IMR-90 (cell line): ENCODE data around the gene HEPHL1. TPM values are rescaled to one million over a fixed set of nuclear protein-coding genes. Genes with fewer than 3 reads are reported as not detected.
"Not testable (repeated sequence)": the region's sequence is repeated elsewhere in the genome, so short reads cannot be mapped to it uniquely, and the experiment has no call there.

Experiments
- ATAC-seq: fragments of 200-7000 bp; cut with Tn5 transposase; 2 replicates; pipeline ENCODE4 v1.9.1; 2020; ENCODE audit warnings: low read depth, mild to moderate bottlenecking, moderate library complexity
- BruUV-seq: library from RNA; stranded (reverse); fragments of 400-500 nt; replicated peaks from 2 replicates; lab custom pipeline; 2021; lab: Mats Ljungman, UMichigan
- CTCF ChIA-PET: fragments of 300-600 bp; formaldehyde crosslinking; extraction: SDS; loops from one replicate; lab custom pipeline; 2021; ENCODE audit warnings: antibody characterized with exemption; lab: Yijun Ruan, JAX
- POLR2A ChIA-PET: fragments of 300-600 bp; sonication (Branson Sonifier 250); formaldehyde crosslinking; loops from one replicate; lab custom pipeline; 2022; ENCODE audit warnings: antibody characterized with exemption; ENCODE audit not compliant: unreplicated experiment; lab: Charles Lee
- DNase-seq: peaks from one replicate; pipeline ENCODE4 v3.0.0; 2013
- H2AFZ ChIP-seq: replicated peaks from 2 replicates; pipeline ENCODE3; 2013; ENCODE audit warnings: low read length, mild to moderate bottlenecking; ENCODE audit not compliant: poor library complexity
- H2AK5ac ChIP-seq: 2 replicates; pipeline ENCODE4 v1.6.1; 2013; ENCODE audit warnings: low read depth, low read length, inconsistent platforms
- H2AK9ac ChIP-seq: replicated peaks from 2 replicates; pipeline ENCODE3; 2013; ENCODE audit warnings: mild to moderate bottlenecking, low read depth, low read length, moderate library complexity; ENCODE audit not compliant: poor library complexity
- H2BK120ac ChIP-seq: 2 replicates; pipeline ENCODE4 v1.6.1; 2013; ENCODE audit warnings: low read depth, low read length, inconsistent platforms
- H2BK15ac ChIP-seq: 3 replicates; pipeline ENCODE4 v1.6.1; 2013; ENCODE audit warnings: low read depth, low read length, inconsistent platforms
- H2BK20ac ChIP-seq: 2 replicates; pipeline ENCODE4 v1.6.1; 2013; ENCODE audit warnings: low read depth, mild to moderate bottlenecking, inconsistent platforms, low read length, moderate library complexity
- H2BK5ac ChIP-seq: 2 replicates; pipeline ENCODE4 v1.6.1; 2013; ENCODE audit warnings: mild to moderate bottlenecking, low read depth, low read length, inconsistent platforms; ENCODE audit not compliant: poor library complexity, severe bottlenecking
- H3K14ac ChIP-seq: replicated peaks from 2 replicates; pipeline ENCODE4 v1.6.1; 2013; ENCODE audit warnings: low read depth, low read length, inconsistent platforms
- H3K18ac ChIP-seq: 2 replicates; pipeline ENCODE4 v1.6.1; 2013; ENCODE audit warnings: low read depth, low read length, control low read depth
- H3K23ac ChIP-seq: 2 replicates; pipeline ENCODE4 v1.6.1; 2013; ENCODE audit warnings: low read depth, low read length, inconsistent platforms
- H3K27ac ChIP-seq: 2 replicates; pipeline ENCODE4 v1.5.1; 2013; ENCODE audit warnings: mild to moderate bottlenecking, control low read depth, low read length; ENCODE audit not compliant: insufficient read depth
- H3K27me3 ChIP-seq: 2 replicates; pipeline ENCODE4 v1.6.1; 2013; ENCODE audit warnings: low read length; ENCODE audit not compliant: control insufficient read depth, insufficient read depth
- H3K36me3 ChIP-seq: 2 replicates; pipeline ENCODE4 v1.6.1; 2013; ENCODE audit warnings: low read length, mixed read lengths; ENCODE audit not compliant: control insufficient read depth, insufficient read depth
- H3K4ac ChIP-seq: 2 replicates; pipeline ENCODE4 v1.6.1; 2013; ENCODE audit warnings: low read depth, low read length, inconsistent platforms
- H3K4me1 ChIP-seq: 2 replicates; pipeline ENCODE4 v1.6.1; 2013; ENCODE audit warnings: low read length, mixed read lengths; ENCODE audit not compliant: control insufficient read depth, insufficient read depth
- H3K4me2 ChIP-seq: 2 replicates; pipeline ENCODE4 v1.6.1; 2013; ENCODE audit warnings: low read depth, mild to moderate bottlenecking, control low read depth, low read length, moderate library complexity
- H3K4me3 ChIP-seq: 2 replicates; pipeline ENCODE4 v1.5.1; 2013; ENCODE audit warnings: low read depth, mild to moderate bottlenecking, control low read depth, low read length, moderate library complexity; ENCODE audit not compliant: insufficient read depth
- H3K56ac ChIP-seq: 2 replicates; pipeline ENCODE4 v1.6.1; 2013; ENCODE audit warnings: low read length, inconsistent platforms; ENCODE audit not compliant: insufficient read depth; ENCODE audit errors: extremely low read depth
- H3K79me1 ChIP-seq, 2 experiments: 2 replicates each; pipeline ENCODE4 v1.6.1; 2013; ENCODE audit warnings: low read length in 2 of 2, inconsistent platforms in 1 of 2, low read depth in 1 of 2
- H3K9ac ChIP-seq: 2 replicates; pipeline ENCODE4 v1.6.1; 2013; ENCODE audit warnings: low read depth, low read length, control low read depth
- H3K9me1 ChIP-seq: 2 replicates; pipeline ENCODE4 v1.6.1; 2013; ENCODE audit warnings: low read length, inconsistent platforms; ENCODE audit not compliant: insufficient read depth
- H3K9me3 ChIP-seq: 2 replicates; pipeline ENCODE4 v1.6.1; 2013; ENCODE audit warnings: low read length; ENCODE audit not compliant: control insufficient read depth, insufficient read depth
- H4K20me1 ChIP-seq: 2 replicates; pipeline ENCODE4 v1.6.1; 2013; ENCODE audit warnings: low read length, inconsistent platforms; ENCODE audit not compliant: insufficient read depth
- H4K5ac ChIP-seq: 2 replicates; pipeline ENCODE4 v1.6.1; 2013; ENCODE audit warnings: mild to moderate bottlenecking, low read depth, low read length, control low read depth
- H4K8ac ChIP-seq, 2 experiments: 2 replicates each; pipeline ENCODE4 v1.6.1; 2013; ENCODE audit warnings: low read depth in 2 of 2, low read length in 2 of 2, control low read depth in 1 of 2, inconsistent platforms in 1 of 2
- H4K91ac ChIP-seq: 2 replicates; pipeline ENCODE4 v1.6.1; 2013; ENCODE audit warnings: low read depth, low read length, inconsistent platforms; ENCODE audit not compliant: insufficient read depth
- WGBS, 2 experiments: methylation state at CpG; one replicate each; pipeline versions ENCODE4 v1.1.5 to v1.1.7; 2013; ENCODE audit warnings: missing lambda C conversion rate in 2 of 2; ENCODE audit not compliant: insufficient read length in 1 of 2; ENCODE audit errors: extremely low coverage in 2 of 2; 5-methylcytosine and 5-hydroxymethylcytosine counted together
- dilution Hi-C: fragments of 300-500 bp; cut with HindIII; formaldehyde crosslinking; loops from one replicate; pipeline ENCODE4 v1.14.3; 2018; ENCODE audit warnings: low sequenced_read_pairs; ENCODE audit not compliant: unreplicated experiment
- in situ Hi-C: fragments of 300-500 bp; cut with MboI; formaldehyde crosslinking; loops from 3 replicates; pipeline ENCODE4 v1.14.3; 2019; ENCODE audit warnings: low sequenced_read_pairs, inconsistent platforms, mixed read lengths
- intact Hi-C: fragments of 100-400 bp; cut with micrococcal nuclease; formaldehyde crosslinking; loops from 2 replicates; pipeline ENCODE4 v1.10.0; 2022
- polyA plus RNA-seq, 3 experiments: library from polyadenylated mRNA; depleted of rRNA; stranded (reverse); fragments of >200 nt; gene quantifications; 2 replicates each; pipeline ENCODE4 v1.2.3, GENCODE V29; 2012; ENCODE audit warnings: low replicate concordance in 1 of 3
- total RNA-seq: library from RNA; depleted of rRNA; stranded (reverse); fragments of >200 nt; gene quantifications from 2 replicates; pipeline ENCODE4 v1.2.3, GENCODE V29; 2012

HEPHL1 gene
- total and polyA plus RNA-seq, 2 of the 4 experiments (the other 2 are of a cell fraction), result under 0.01 to 0.02 TPM

DNA sequence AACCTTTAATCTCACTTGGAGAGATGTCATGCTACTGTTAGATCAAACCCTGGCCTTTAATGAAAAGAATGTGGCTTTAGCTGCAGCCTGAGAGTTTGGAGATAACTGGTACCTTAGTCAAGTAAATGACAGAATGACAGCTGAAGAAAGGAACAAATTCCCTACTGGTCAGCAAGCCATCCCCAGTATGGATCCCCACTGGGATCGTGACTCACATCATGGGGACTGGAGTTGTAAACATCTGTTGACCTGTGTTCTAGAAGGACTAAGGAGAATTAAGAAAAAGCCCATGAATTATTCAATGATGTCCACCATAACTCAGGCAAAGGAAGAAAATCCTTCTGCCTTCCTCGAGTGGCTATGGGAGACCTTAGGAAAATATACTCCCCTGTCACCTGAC lies 99.4 kb downstream of the HEPHL1 start:
- H3K4me3 ChIP-seq, H2AFZ ChIP-seq, in situ Hi-C loops, H3K27ac ChIP-seq, H2AK9ac ChIP-seq, intact Hi-C loops, H3K27me3 ChIP-seq, ATAC-seq, dilution Hi-C loops, H3K9me1 ChIP-seq, H4K20me1 ChIP-seq, H3K4me1 ChIP-seq, H3K9ac ChIP-seq, DNase-seq, H3K36me3 ChIP-seq, POLR2A ChIA-PET, H3K4me2 ChIP-seq, BruUV-seq, H3K9me3 ChIP-seq, CTCF ChIA-PET: not testable (repeated sequence)
- Histone ChIP-seq H3K14ac (peak overlapping the region; percentile 68; the same call in 1 of the 2 replicates), H3K56ac (peak overlapping the region; percentile 31; the same call in 1 of the 2 replicates), H2BK20ac (peak overlapping the region; percentile 34; the same call in 1 of the 2 replicates), H4K8ac (peak overlapping the region in 1 of 2 experiments; percentile 59; a peak in 2 of 4 replicates), H2AK5ac (peak overlapping the region; percentile 65), H3K4ac (peak overlapping the region; percentile 87), H4K91ac (peak overlapping the region; percentile 70), H3K79me1 (peaks cover 0 to 11% of the 10 kb centered on the region in 2 experiments; a peak in 2 of 4 replicates), H3K18ac (peak overlapping the region; percentile 67; the same call in 1 of the 2 replicates), H3K23ac (peak overlapping the region; percentile 84; the same call in 1 of the 2 replicates), H2BK120ac (peak overlapping the region; percentile 74), H4K5ac (peak overlapping the region; percentile 16; the same call in 1 of the 2 replicates), H2BK5ac (peak overlapping the region; percentile 89), H2BK15ac (peak overlapping the region; percentile 30; the same call in 2 of the 3 replicates)
- WGBS, 2 experiments, result no CpG with 5 or more reads among the region's 2 CpGs
